Hepatocyte (in vitro differentiated cells): ENCODE results near the gene PDGFD.

Source experiments
- CTCF ChIP-seq: fragments of 200-600 bp; sonication (generic); IDR thresholded peaks from 2 replicates; pipeline ENCODE4 v1.5.1; 2016; ENCODE audit warnings: antibody characterized with exemption, mild to moderate bottlenecking; ENCODE audit not compliant: poor library complexity
- EZH2 ChIP-seq: fragments of 200-600 bp; sonication (generic); IDR thresholded peaks from 2 replicates; pipeline ENCODE4 v1.6.1; 2016; ENCODE audit warnings: antibody characterized with exemption, mild to moderate bottlenecking, borderline replicate concordance
- EZH2phosphoT487 ChIP-seq: fragments of 200-600 bp; sonication (generic); IDR thresholded peaks from one replicate; pipeline ENCODE4 v1.6.1; 2018; ENCODE audit warnings: antibody characterized with exemption, mild to moderate bottlenecking, low read depth, moderate library complexity; ENCODE audit not compliant: unreplicated experiment, severe bottlenecking

DNA sequence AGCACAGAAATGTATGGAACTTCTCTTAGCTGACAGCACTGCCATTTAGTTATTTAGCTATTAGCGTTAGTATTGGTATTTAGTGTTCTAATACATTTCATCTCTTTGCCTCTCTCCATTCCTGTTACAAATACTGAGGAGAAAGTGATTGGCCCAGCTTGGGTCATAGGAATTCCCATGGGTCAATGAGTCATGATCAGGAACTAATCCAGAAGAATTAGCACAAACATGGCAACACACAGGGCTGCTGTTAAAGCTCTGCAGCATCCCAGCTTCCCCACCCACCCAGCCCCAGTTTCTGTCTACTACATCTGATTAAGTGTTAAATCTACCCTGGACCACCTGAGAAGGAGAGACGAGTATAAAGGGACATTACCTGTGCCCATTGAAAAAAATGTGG, 36.1 kb downstream of the PDGFD start:
- no peak for TF ChIP-seq CTCF
- no peak for TF ChIP-seq EZH2
- TF ChIP-seq EZH2phosphoT487, result no peak
